Measurements from ENCODE around the gene AIF1L. TPM values are rescaled to one million over a fixed set of nuclear protein-coding genes. Genes with fewer than 3 reads are reported as not detected.

Gene AIF1L
- total RNA-seq, 2 experiments from 2014 or later = 0.85 to 1.4 TPM

- intact Hi-C loops (cut with micrococcal nuclease) = no loop called here
- CTCF ChIA-PET = interaction anchor here (1.3 kb wide), 1 partner anchor 275 kb away, joined by 4 read pairs; no protein-coding TSS in a partner anchor
- H3K27me3 Mint-ChIP-seq = peaks cover 3% of the 10 kb centered on the region
- no peak for DNase-seq
- H3K9me3 Mint-ChIP-seq = no peaks in the 10 kb centered on the region
- POLR2A ChIA-PET = no interaction called here
- H3K36me3 Mint-ChIP-seq = no peaks in the 10 kb centered on the region
- H3K4me3 Mint-ChIP-seq = no peak overlapping the region
- no peaks in the 10 kb centered on the region for H3K4me1 Mint-ChIP-seq (ENCODE audit: low read depth)
- no peak overlapping the region for H3K27ac Mint-ChIP-seq
These were observed 35.3 kb upstream of the AIF1L start for GRCh38 chr9:131060900-131061630.

- H3K4me1 Mint-ChIP-seq (ENCODE audit: low read depth) = no peaks in the 10 kb centered on the region
- H3K27ac Mint-ChIP-seq = no peak overlapping the region
- ChIA-PET CTCF (interaction anchor here (1.0 kb wide), 1 partner anchor 16 kb away, joined by 5 read pairs; no protein-coding TSS in a partner anchor), POLR2A (no interaction called here)
- no peaks in the 10 kb centered on the region for H3K36me3 Mint-ChIP-seq
- no peak overlapping the region for H3K4me3 Mint-ChIP-seq
- no peaks in the 10 kb centered on the region for H3K9me3 Mint-ChIP-seq
- no peak for DNase-seq
- peaks cover 3% of the 10 kb centered on the region for H3K27me3 Mint-ChIP-seq
- intact Hi-C loops (cut with micrococcal nuclease) = no loop called here
These were observed 33.4 kb upstream of the AIF1L start for GRCh38 chr9:131062969-131063368.

GRCh38 chr9:131065599-131065998 is 30.7 kb upstream of the AIF1L start:
- ChIA-PET CTCF (interaction anchor here (1.2 kb wide), 1 partner anchor 19 kb away, joined by 4 read pairs; no protein-coding TSS in a partner anchor), POLR2A (no interaction called here)
- Mint-ChIP-seq H3K9me3 (no peaks in the 10 kb centered on the region), H3K27ac (no peak overlapping the region), H3K36me3 (no peaks in the 10 kb centered on the region), H3K4me3 (no peak overlapping the region), H3K4me1 (ENCODE audit: low read depth) (no peaks in the 10 kb centered on the region), H3K27me3 (peaks cover 3% of the 10 kb centered on the region)
- intact Hi-C loops (cut with micrococcal nuclease) = no loop called here
- no peak for DNase-seq

GRCh38 chr9:131067625-131068024 is 28.7 kb upstream of the AIF1L start:
- Mint-ChIP-seq H3K27me3 (peaks cover 3% of the 10 kb centered on the region), H3K4me1 (ENCODE audit: low read depth) (no peaks in the 10 kb centered on the region), H3K4me3 (no peak overlapping the region), H3K36me3 (no peaks in the 10 kb centered on the region), H3K9me3 (no peaks in the 10 kb centered on the region), H3K27ac (no peak overlapping the region)
- ChIA-PET POLR2A (no interaction called here), CTCF (interaction anchor here (0.9 kb wide), 1 partner anchor 10 kb away, joined by 3 read pairs; no protein-coding TSS in a partner anchor)
- intact Hi-C loops (cut with micrococcal nuclease) = no loop called here
- no peak for DNase-seq

- H3K36me3 Mint-ChIP-seq = no peaks in the 10 kb centered on the region
- no peaks in the 10 kb centered on the region for H3K9me3 Mint-ChIP-seq
- H3K4me1 Mint-ChIP-seq (ENCODE audit: low read depth) = no peaks in the 10 kb centered on the region
- CTCF ChIA-PET = interaction anchor here (0.9 kb wide), 1 partner anchor 11 kb away, joined by 3 read pairs; no protein-coding TSS in a partner anchor
- H3K27ac Mint-ChIP-seq = no peak overlapping the region
- H3K4me3 Mint-ChIP-seq = no peak overlapping the region
- peaks cover 3% of the 10 kb centered on the region for H3K27me3 Mint-ChIP-seq
- intact Hi-C loops (cut with micrococcal nuclease) = no loop called here
- POLR2A ChIA-PET = no interaction called here
- no peak for DNase-seq
These were observed 28.1 kb upstream of the AIF1L start for GRCh38 chr9:131068076-131068816.

DNA sequence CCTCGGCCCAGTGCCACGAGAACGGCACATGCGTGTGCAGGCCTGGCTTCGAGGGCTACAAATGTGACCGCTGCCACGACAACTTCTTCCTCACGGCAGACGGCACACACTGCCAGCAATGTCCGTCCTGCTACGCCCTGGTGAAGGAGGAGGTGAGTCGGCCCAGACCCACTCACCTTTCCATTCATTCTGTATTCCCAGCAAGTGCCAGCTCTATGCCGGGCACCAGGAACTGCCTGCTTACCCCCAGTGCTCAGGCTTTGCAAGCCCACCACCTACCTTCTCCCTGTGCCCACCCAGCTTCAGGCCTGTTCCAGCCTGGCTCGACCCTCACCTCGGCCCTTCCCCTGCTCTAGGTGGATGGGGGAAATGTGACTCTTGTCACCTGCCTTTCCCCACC is 26.6 kb upstream of the AIF1L start:
- ChIA-PET POLR2A (no interaction called here), CTCF (no interaction called here)
- peaks cover 3% of the 10 kb centered on the region for H3K27me3 Mint-ChIP-seq
- H3K4me3 Mint-ChIP-seq = no peak overlapping the region
- intact Hi-C loops (cut with micrococcal nuclease) = no loop called here
- H3K4me1 Mint-ChIP-seq (ENCODE audit: low read depth) = no peaks in the 10 kb centered on the region
- DNase-seq = no peak
- no peak overlapping the region for H3K27ac Mint-ChIP-seq
- H3K36me3 Mint-ChIP-seq = no peaks in the 10 kb centered on the region
- H3K9me3 Mint-ChIP-seq = no peaks in the 10 kb centered on the region

DNA sequence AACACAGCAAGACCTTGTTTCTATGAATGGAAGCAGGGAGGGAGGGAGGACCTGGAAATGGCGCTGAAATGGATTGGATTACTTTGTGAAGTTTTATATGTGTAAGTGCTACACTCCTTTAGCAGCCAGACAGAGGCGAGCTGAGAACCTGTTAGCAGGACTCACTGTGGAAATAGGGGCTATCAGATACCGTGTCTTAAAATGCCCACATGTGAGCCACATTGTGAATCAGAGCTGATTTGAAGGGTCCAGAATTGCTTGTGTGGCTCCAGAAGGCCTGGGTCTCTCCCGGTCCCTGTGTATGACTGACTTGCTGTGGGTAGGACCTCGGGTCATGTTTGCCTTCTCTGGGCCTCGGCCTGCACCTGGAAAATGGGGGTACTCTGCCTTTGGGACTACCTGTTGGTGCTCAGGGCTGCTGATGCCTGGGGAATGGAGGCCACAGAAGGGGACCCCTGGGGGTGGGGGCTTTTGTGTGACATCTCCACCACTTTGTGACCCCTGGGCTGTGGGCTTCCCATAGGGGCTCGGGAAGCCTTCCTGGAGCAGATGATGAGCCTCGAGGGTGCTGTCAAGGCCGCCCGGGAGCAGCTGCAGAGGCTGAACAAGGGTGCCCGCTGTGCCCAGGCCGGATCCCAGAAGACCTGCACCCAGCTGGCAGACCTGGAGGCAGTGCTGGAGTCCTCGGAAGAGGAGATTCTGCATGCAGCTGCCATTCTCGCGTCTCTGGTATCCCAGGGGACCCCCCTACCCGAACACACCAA is 24.0 kb upstream of the AIF1L start:
- intact Hi-C loops (cut with micrococcal nuclease) = no loop called here
- ChIA-PET POLR2A (no interaction called here), CTCF (no interaction called here)
- Mint-ChIP-seq H3K4me1 (ENCODE audit: low read depth) (no peaks in the 10 kb centered on the region), H3K27ac (no peak overlapping the region), H3K4me3 (no peak overlapping the region), H3K36me3 (no peaks in the 10 kb centered on the region), H3K27me3 (no peaks in the 10 kb centered on the region), H3K9me3 (no peaks in the 10 kb centered on the region)
- DNase-seq = no peak

- H3K9me3 Mint-ChIP-seq = no peaks in the 10 kb centered on the region
- H3K4me3 Mint-ChIP-seq = no peak overlapping the region
- H3K36me3 Mint-ChIP-seq = no peaks in the 10 kb centered on the region
- intact Hi-C loops (cut with micrococcal nuclease) = no loop called here
- H3K27ac Mint-ChIP-seq = no peak overlapping the region
- ChIA-PET POLR2A (no interaction called here), CTCF (no interaction called here)
- no peaks in the 10 kb centered on the region for H3K27me3 Mint-ChIP-seq
- H3K4me1 Mint-ChIP-seq (ENCODE audit: low read depth) = no peaks in the 10 kb centered on the region
- no peak for DNase-seq
These were observed 23.5 kb upstream of the AIF1L start for GRCh38 chr9:131072871-131073237.

DNA sequence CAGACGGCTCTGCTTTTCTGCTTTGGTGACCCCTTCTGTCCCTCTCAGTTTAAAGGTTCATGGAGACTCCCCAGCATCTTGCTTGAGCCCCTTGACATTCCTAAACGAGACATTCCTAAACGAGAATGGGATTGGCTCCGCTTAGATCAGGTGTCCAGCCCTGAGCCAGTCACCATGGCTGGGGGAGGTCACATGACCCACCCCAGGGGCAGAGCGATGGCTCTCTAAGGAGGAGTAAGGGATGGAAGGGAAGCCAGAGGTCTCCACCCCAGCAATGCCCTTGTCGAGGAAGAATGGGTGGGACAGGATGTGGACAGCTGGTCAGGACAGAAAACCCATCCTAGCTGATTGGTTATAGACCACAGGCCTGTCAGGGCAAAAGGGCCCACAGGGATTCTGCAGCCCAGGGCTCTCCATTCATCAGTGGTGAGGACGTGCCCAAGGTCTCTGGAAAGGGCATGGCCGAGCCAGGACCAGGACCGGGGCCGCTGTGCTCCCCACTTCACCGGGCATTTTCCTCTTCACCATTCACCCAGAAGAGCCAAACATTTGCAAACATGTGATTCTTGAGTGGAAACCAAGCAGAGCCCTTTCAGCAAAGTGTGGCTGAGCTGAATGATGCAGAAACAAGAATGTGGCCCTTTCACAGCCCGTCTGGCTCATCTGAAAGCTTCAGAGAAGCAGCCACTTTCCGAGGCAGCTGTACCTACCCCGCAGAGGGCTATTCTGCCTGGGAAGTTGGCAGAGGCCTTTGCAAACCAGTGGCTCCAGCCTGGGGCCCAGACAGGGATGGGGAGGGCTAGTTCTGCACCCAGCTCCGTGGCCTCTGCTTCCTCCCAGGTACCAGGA is 19.8 kb upstream of the AIF1L start:
- ChIA-PET CTCF (no interaction called here), POLR2A (no interaction called here)
- H3K4me1 Mint-ChIP-seq (ENCODE audit: low read depth) = no peaks in the 10 kb centered on the region
- H3K36me3 Mint-ChIP-seq = no peaks in the 10 kb centered on the region
- DNase-seq = no peak
- no peak overlapping the region for H3K4me3 Mint-ChIP-seq
- H3K27me3 Mint-ChIP-seq = no peaks in the 10 kb centered on the region
- intact Hi-C loops (cut with micrococcal nuclease) = no loop called here
- no peaks in the 10 kb centered on the region for H3K9me3 Mint-ChIP-seq
- no peak overlapping the region for H3K27ac Mint-ChIP-seq

DNA sequence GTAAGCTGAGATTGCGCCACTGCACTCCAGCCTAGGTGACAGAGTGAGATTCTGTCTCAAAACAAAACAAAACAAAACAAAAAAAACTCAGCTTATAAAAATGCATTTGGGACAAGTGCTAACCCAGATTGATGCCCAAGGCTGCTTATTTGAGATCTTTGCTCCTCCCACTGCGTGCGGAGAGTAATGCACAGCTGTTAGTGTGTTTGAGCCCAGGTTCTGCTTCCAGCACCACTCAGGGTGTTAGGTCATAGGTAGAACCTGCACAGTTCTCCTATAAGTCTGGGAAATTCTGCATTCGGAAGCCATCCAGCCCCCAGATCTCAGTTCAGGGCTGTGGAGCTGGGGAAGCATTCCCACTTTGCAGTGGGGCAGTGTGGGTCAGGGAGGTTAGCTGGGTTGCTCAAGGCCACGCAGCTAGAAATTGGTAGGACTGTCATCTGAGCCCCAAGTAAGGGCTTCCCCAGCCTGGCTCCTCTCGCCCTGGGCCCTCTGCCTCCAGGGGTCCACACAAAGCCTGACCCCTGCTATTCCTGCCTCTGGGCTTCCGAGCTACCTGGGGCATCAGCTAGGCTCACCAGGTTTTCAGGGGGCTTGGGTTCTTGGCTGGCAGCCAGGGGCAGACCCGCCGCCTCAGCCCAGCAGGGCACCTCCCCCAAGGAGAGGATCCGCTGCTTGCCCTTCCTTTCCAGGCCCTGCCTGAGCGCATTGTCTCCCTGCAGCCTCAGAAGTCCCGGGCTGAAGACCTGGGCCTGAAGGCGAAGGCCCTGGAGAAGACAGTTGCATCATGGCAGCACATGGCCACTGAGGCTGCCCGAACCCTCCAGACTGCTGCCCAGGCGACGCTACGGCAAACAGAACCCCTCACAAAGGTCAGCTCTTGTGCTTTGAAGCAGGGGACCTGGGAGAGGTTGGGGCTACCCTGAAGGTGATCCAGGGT is 17.6 kb upstream of the AIF1L start:
- POLR2A ChIA-PET = interaction anchor here (0.6 kb wide), 1 partner anchor 635 kb away, joined by 3 read pairs; no protein-coding TSS in a partner anchor
- H3K4me3 Mint-ChIP-seq = no peak overlapping the region
- intact Hi-C loops (cut with micrococcal nuclease) = no loop called here
- H3K4me1 Mint-ChIP-seq (ENCODE audit: low read depth) = no peaks in the 10 kb centered on the region
- H3K36me3 Mint-ChIP-seq = no peaks in the 10 kb centered on the region
- CTCF ChIA-PET = interaction anchor here (1.2 kb wide), 1 partner anchor 21 kb away, joined by 3 read pairs; no protein-coding TSS in a partner anchor
- no peak for DNase-seq
- no peak overlapping the region for H3K27ac Mint-ChIP-seq
- H3K9me3 Mint-ChIP-seq = no peaks in the 10 kb centered on the region
- no peaks in the 10 kb centered on the region for H3K27me3 Mint-ChIP-seq

GRCh38 chr9:131080589-131080988 is 15.7 kb upstream of the AIF1L start:
- ChIA-PET POLR2A (no interaction called here), CTCF (no interaction called here)
- no peak overlapping the region for H3K27ac Mint-ChIP-seq
- H3K9me3 Mint-ChIP-seq = no peaks in the 10 kb centered on the region
- DNase-seq = no peak
- H3K27me3 Mint-ChIP-seq = no peaks in the 10 kb centered on the region
- H3K36me3 Mint-ChIP-seq = no peaks in the 10 kb centered on the region
- no peak overlapping the region for H3K4me3 Mint-ChIP-seq
- no peaks in the 10 kb centered on the region for H3K4me1 Mint-ChIP-seq (ENCODE audit: low read depth)
- intact Hi-C loops (cut with micrococcal nuclease) = no loop called here
